Muscle of back (tissue), 11 donors: ENCODE results near the gene PRUNE2. TPM values are rescaled to one million over a fixed set of nuclear protein-coding genes. Genes with fewer than 3 reads are reported as not detected.
A peak's percentile ranks its signal among the peaks of the same experiment; 100 is the strongest.

Experiments
- DNase-seq, 3 donors: peaks; one replicate each; pipeline versions ENCODE4 v3.0.0 to v3.0.0-alpha.2; 2013
- polyA plus RNA-seq, 10 donors: library from polyadenylated mRNA; unstranded; fragments of 120-200 nt; gene quantifications; one replicate each; pipeline ENCODE4 v1.2.1, GENCODE V29; 2013; ENCODE audit not compliant: insufficient read length in 10 of 10

PRUNE2 gene
- polyA plus RNA-seq, 10 donors = 10.3 to 17.7 (median 12.8) TPM

- DNase-seq = peak in 1 of 3 donors; percentile 24
Measured at GRCh38 chr9:76662476-76663281, 243.2 kb downstream of the PRUNE2 start.

DNA sequence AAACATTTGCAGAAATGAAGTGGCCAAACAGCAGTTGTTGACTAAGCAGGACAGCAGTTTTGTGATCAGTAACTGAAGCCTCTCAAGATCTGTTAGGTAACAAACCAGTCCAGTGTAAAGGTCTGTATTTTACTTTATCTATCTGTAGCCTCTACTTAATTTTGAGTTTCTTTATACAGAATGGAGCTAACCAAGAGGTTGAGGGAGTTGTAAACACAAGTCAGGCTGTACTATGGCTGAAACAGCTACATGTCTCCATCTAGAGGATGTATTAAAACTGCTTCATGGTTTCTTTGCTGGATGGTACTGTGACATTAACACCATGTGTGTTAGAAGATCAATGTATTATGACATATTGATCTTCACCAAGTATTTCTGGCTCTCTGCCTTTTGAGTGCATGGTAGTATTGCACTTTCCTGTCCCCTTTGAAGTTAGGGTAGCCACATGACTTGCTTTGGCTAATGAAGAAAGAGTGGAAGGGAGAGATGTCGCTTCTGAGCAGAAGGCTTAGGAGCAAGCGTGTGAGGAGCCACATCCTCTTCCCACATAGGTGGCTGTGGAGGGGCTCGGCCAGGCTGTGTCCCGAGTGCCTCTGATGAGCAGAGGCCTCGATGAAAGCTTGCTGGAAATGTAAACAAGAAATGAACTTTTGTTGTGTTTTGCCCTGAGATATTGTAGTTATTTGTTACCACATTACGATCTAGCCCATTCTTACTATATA lies 247.2 kb downstream of the PRUNE2 start:
- peak; percentile 47 to 69 (median 47) for DNase-seq

DNA sequence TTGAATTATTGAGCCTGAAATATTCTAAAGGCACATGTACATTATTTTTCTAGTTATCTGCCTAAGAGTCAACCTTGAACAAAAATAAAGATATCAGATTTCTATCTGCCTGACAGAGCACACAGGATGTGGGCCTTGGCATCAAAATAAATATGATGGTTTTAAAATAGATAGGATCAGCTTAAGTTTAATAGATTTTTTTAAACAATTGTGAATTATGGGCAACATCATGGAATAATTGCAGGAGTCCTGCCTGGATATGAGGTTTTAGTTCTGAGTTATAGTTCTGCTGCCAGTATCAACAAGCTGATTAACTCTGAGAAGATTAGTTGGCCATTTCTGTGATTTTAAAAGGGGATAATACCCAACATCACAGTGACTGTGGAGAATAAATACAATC lies 248.6 kb downstream of the PRUNE2 start:
- no peak for DNase-seq

GRCh38 chr9:76655971-76656370 lies 249.9 kb downstream of the PRUNE2 start:
- no peak for DNase-seq

DNA sequence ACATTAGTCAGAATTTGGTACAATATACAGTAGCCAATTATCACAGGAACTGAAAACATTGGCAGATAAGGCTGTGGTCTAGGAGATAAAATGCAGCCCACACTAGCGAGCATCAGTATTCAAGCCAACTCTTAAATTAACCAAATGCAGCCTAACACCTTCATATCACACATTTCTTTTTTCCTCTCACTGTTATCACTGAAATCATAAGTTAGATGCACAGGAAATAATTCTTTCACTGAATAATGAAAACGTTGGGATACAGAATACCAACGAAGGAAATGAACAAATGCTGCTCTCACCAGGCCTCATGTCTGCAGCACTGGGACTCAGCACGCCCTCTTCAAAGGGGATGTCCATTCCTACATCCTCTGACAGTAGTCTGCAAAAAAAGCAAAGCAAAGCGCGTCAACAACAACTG lies 250.8 kb downstream of the PRUNE2 start:
- DNase-seq = no peak

GRCh38 chr9:76654575-76654974 lies 251.3 kb downstream of the PRUNE2 start:
- peak in 1 of 3 donors; percentile 90 for DNase-seq

DNA sequence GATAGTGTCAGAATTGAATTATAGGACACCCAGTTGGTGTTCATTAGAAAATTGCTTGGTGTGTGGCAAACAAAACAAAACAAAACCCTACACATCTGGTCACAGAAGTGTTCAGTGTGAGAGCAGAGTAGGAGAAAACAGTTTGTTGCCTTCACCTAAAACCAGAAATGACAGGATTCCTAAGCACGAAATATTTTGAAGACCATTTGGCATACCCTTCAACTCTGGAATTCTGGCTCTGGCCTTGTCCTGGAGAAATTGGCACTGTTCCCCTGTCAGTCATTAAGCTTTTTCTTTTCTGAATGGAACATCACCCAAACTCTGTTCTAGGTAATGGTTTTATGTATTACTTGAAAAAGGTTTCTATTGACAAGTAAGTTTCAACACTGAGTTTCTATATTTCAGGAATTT lies 251.9 kb downstream of the PRUNE2 start:
- no peak for DNase-seq

GRCh38 chr9:76652894-76653293 lies 253.0 kb downstream of the PRUNE2 start:
- no peak for DNase-seq

GRCh38 chr9:76651119-76651705 lies 254.7 kb downstream of the PRUNE2 start:
- DNase-seq = peak in 1 of 3 donors; percentile 35

DNA sequence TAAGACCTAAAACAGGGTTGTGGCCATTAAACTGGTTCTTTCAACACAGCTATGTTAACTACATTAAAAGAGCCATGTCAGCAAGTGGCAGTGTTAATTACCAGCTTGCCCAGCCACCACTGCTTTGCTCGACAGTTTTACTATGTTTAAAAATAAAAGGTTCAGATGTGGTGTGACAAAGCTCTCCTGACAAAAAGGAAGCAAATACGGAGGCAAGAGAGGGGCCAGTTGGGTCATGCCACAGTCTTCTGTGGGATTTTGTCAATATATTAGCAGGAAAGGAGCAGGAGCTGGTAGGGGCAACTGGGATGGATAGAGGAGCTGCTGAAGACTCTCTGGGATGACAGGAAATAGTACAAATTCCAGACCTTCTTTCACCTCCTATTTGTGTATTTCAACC lies 255.2 kb downstream of the PRUNE2 start:
- no peak for DNase-seq

- no peak for DNase-seq
Measured at GRCh38 chr9:76649894-76650293, 256.0 kb downstream of the PRUNE2 start.

DNA sequence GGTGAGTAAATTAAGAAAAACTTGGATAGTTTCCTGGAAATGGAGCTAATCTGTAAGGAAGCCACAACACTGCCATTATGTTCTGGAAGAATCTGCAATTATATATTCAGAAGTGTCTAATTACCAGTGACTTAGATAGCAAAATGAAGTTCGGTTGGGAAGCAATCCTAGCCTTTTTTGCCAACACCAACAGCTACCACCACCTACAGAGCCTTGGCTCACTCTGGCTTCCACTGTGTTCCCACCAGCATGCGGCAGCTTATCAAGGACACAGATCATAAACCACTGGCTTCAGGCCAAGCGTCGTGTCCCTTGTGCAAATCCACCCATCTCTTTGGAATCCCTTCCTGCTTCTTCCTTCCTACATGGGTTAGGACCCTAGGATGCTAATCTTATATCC lies 259.7 kb downstream of the PRUNE2 start:
- DNase-seq = no peak

DNA sequence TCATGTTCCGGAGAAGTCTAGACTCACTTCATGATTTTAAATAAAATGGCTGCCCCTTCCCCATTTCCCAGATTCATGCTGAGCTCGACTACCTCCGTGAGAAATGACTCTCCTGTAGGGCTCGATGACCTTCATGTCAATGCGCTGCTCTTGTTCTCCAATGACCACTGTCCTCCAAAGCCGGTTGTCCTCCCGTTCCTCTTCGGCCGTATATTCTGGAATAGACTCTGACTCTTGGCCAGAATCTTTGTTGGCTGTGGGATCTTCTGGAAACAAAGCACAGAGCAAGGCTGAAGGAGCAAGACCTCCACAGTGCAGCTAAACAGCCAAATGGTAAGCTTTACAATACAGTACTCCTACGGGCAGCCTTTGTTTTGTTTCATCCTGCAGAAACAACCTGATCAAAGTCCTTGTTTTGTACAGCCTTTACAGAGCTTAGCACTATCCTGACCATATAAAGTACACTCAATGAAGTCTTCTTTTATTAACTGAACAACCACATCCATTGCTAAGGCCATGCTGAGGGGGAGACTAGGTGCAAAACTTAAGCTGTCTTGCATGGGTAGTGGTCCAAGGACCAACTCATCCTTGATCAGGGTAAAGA lies 261.2 kb downstream of the PRUNE2 start:
- no peak for DNase-seq

- DNase-seq = no peak
Measured at GRCh38 chr9:76644171-76644570, 261.7 kb downstream of the PRUNE2 start.

- DNase-seq = no peak
Measured at GRCh38 chr9:76643399-76644117, 262.4 kb downstream of the PRUNE2 start.

- no peak for DNase-seq
Measured at GRCh38 chr9:76642701-76643209, 263.2 kb downstream of the PRUNE2 start.

DNA sequence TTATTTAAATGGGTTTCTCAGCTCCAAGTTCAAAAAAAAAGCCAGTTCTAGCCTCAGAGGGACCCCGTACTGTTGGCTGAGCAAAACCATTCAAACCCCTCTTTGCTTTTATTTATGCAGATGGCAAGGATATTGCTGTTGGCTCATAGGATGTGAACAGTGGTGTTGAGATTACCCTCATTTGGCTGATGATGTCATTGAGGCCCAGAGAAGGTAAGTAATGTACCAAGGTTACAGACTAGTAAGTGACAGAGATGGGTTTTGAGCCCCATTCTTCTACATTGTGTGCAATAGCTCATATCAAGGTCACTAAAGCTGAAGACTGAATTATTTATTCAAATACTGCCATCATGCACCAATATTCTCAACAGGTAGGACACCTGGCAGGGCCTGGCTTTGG lies 263.8 kb downstream of the PRUNE2 start:
- no peak for DNase-seq

DNA sequence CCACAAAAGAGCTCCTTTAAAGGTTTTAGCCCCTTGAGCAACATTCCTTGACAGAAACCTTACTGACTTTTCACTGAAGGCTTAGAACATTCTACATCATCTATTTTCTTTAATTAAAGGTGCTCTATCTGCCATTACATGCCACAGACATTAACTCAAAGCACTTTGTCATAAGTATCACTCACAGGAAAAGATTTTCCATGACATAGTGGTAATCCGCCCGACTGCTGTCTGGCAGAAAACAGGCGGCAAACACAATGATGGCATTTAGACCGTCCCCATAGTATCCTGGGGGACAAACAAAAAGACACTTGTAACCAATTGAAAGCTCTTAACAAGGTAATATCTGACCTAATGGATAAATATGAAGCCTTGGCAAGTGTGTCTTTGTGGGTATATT lies 267.9 kb downstream of the PRUNE2 start:
- no peak for DNase-seq

- no peak for DNase-seq
Measured at GRCh38 chr9:76637416-76637815, 268.5 kb downstream of the PRUNE2 start.

- no peak for DNase-seq
Measured at GRCh38 chr9:76634356-76635054, 271.4 kb downstream of the PRUNE2 start.

DNA sequence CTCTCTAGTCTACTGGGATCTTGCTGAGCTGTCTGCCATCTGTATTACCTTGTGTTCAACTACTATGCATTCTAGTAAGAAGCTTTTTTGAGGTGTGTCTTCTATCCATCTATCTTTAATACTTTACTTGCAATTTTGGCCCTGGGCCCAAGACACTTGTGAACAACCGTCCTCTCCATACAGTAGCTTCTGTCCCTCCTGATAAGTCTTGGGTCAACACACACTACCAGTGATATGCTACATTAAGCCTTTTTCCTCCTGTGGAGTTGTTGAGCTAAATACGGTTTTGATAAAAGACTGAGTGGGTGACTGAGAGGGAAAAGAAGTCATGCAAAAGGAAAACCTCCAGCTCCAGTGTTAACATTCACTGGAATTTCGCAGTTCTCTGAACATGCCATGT lies 275.0 kb downstream of the PRUNE2 start:
- no peak for DNase-seq
